Fibroblast of skin of left biceps (primary cell): ENCODE data around the gene FOXO3.
"Not testable (repeated sequence)": the region's sequence is repeated elsewhere in the genome, so short reads cannot be mapped to it uniquely, and the experiment has no call there.

Source experiments
- DNase-seq, 2 experiments: peaks; one replicate each; pipeline ENCODE4 v3.0.0-alpha.2; 2013; ENCODE audit warnings: low read depth in 2 of 2

The FOXO3 gene

DNA sequence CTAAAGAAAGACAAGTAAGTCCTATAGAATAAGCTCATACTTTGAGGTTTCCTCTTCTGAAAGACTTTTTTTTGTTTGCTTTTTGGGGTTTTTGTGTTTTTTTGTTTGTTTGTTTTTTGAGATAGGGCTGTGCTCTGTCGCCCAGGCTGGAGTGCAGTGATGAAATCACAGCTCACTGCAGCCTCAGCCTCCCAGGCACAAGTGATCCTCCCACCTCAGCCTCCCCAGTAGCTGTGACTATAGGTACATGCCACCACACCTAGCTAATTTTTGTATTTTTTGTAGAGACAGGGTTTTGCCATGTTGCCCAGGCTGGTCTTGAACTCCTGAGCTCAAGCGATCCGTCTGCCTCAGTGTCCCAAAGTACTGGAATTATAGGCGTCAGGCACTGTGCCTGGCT, 98.1 kb downstream of the FOXO3 start:
- not testable (repeated sequence) for DNase-seq

DNA sequence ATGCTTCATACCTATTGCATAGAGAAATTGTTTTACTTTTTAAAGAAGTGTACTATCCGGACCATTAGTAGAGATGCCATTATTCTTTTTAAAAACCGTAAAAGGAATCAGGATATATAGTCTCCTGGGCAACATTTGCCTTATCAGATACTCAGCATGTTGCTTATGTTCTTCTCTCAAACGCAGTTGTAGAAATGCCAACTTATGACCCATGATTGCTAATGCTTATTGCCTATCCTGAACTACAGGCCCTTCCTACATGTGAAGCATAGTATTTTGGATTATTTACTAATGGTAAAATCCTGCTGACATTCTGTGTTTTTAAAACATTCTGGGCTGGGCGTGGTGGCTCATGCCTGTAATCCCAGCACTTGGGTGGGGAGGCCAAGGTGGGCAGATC, 99.5 kb downstream of the FOXO3 start:
- no peak for DNase-seq

DNA sequence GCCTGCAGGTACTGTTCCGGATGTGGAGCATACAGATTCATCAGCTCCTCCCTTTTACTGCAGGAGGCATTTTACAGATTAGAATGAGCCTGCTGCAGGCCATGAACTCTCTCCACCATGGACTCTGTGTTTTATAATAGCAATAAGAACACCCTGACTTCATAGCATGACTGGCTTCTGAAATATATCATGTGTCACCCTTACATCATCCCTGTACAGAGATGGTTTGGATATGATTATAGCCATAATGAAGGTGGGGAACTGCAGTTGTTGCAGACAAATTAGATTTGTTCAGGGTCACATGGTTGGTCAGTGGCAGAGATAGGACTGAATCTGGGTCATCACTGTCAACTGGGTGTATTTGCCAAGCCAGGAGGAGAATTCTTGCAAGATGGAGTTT, 100.7 kb downstream of the FOXO3 start:
- DNase-seq: no peak

DNA sequence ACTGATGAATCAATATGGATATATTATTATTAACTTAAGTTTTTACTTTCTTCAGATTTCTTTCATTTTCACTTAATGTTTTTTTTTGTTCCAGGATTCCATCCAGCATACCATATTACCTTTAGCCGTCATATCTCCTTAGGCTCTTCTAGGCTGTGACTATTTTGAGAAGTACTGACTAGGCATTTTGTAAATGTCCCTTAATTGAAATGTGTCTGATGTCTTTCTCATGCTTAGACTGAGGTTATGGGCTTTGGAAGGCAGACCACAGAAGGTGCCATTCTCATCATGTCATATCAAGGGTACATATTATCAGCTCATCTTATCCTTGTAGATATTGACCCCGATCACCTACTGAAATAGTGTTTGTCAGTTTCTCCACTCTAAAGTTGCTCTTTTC, 101.3 kb downstream of the FOXO3 start:
- no peak for DNase-seq

DNA sequence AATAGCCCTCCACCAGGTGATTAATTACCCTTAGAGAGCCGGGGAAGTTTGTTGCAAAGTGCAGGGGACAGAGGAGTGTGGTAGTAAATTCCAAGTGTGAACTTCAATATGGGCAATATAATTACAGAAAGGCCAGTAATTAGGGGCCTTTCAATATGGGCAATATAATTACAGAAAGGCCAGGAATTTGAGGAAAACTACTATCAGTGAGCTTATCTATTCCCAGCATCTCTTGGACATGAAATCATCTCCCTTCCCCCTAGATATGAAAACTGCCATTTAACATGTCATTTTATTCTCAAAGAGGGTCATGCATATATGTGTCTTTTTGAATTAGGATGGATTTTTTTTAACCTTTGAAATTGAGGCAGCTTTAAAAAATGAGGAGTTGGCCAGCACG, 102.0 kb downstream of the FOXO3 start:
- no peak for DNase-seq

DNA sequence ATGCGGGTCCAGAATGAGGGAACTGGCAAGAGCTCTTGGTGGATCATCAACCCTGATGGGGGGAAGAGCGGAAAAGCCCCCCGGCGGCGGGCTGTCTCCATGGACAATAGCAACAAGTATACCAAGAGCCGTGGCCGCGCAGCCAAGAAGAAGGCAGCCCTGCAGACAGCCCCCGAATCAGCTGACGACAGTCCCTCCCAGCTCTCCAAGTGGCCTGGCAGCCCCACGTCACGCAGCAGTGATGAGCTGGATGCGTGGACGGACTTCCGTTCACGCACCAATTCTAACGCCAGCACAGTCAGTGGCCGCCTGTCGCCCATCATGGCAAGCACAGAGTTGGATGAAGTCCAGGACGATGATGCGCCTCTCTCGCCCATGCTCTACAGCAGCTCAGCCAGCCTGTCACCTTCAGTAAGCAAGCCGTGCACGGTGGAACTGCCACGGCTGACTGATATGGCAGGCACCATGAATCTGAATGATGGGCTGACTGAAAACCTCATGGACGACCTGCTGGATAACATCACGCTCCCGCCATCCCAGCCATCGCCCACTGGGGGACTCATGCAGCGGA, 102.9 kb downstream of the FOXO3 start:
- DNase-seq: not testable (repeated sequence)

DNA sequence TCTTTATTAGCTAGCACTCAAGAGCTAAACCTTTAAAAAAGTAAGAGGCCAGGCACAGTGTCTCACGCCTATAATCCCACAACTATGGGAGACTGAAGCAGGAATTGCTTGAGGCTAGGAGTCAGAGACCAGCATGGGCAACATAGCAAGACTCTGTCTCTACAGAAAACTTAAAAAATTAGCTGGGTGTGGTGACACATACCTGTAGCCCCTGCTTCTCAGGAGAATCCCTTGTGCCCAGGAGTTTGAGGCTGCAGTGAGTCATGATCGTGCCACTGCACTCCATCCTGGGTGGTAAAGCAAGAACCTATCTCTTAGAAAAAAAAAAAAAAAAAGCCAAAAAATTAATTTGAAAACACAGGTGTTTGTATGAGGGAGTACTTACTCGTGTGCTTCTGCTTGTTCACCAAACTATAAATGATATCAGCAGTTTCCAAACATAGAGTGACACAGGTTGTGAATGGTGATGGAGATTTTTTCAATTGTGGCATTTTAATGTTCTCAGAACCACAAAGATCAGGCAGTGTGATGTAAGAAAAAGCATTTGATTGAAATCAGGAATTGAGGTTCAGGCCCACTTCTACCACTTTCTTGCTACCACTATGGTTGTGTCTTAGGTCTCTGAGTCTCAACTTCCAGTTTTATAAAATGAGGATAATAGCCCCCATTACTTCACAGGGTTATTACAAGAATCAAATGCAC, 104.9 kb downstream of the FOXO3 start:
- DNase-seq: no peak

DNA sequence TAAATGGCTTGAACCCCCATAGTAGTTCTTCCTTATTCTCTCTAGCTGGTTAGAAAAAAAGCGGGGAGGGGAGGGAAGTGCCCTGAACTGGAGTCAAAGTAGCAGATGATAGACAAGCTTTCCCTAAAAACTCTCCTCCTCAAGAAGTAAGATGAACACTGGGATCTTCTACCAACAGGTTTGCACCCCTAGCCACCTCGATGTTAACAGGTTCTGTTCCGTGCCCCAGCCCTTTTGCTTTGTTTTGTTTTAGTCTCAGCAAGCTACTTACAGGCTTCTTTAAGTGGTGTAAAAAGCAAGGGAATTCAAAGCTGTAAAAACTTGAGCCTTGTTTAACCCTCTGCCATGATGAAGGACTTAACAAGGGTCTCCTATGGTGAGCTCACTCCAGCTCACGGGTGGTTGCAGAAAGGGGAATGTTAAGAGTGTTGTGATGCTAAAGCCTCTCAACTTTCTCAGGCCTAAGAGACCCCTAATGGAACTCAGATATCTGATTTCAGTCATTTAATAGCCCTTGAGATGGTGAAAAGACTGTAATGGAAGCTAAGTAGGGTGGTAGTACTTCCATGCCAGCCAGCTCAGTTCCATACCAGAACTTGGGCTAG, 106.0 kb downstream of the FOXO3 start:
- DNase-seq: no peak

DNA sequence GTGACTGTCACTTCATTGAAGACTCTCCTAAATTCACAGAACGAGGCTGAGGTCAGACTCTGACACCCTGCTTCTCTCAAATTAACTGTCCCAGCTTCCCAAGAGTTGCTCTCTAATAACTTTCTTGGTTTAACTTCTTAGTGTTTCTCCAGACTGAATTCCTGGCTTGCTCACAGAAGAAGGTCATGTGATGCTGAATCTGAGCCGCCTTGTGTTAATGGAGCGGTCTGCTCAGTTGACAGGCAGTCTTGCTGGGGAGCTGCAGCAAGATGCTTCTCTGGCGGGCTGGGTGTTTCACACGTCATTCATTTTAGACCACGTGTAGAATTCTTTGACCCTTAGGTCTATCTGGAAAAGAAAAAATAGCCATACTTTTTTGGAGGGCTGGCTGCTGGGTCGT, 107.3 kb downstream of the FOXO3 start:
- no peak for DNase-seq

DNA sequence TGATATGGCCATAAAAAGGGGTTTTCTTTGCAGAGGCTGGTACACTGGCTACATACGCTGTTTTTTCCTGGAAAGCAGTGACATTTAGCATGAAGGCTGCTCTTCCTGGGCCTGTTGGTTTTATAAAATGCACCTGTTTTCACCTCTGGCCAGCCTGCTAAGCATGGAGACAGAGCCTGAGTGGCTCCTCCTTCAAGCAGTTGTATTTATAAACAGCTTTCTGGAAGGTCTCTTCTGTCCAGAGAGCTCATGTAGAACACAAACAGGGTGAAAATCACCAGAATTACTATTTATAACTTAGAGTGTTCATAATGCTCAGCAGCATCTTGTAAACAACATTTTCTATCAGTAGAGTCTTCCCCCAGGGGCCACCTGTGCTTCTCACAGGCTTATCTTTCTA, 109.0 kb downstream of the FOXO3 start:
- no peak for DNase-seq

DNA sequence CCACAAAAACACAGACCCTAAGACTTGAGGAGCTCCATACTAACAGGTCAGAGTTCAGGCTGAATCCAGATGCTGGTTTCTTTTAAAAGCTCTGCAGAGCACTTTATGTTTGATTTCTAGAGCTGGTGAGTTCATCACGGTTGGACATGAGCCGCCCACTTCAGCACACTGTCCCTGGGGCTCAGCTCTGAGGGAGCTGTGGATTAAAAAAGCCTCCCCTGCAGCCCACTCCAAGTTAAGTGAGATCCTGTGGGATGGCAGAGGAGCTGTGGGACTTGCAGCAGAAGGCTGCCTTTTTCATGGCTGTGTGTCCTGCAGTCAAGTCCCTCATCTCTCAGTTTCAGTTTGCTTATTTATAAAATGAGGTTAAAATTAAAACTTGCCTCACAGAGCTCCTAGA, 110.5 kb downstream of the FOXO3 start:
- no peak for DNase-seq

DNA sequence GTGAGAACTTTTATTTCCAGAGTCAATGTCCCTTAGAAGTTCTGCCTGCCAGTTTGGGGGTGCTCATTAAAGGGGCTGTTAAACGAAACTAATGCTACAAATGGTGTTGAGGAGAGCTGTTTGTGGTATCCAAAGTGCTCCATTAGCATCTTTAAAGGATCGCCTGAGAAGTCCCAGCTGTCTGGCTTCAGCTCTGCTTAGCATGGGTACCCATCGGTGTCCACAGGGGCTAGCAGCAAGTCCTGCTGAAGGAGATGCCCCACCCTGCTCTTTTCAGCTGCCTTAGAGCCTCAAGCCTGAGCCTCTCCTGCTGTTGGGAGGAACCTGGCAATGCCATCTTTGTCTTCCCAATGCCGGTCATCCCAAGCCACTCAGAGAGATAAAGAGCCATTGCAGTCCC, 111.1 kb downstream of the FOXO3 start:
- no peak for DNase-seq

DNA sequence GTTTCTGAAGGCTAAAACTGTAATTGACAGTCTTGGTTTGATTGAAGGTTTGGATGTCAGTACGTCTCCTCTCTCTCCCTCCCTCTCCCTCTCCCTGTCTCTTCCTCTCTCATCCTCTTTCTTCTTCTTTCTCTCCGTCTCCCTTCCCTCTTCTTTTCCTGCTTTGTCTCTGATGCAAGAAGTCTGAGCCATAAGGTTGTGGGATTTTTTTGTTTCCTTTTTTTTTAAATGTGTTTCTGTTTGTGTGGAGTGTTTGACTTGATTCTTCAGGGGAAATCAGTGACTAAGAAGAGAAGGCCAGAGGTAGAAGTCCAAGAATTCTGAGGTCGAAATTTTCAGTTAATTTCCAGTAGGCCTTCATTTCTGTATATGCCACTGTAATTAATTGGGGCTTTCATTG, 111.9 kb downstream of the FOXO3 start:
- no peak for DNase-seq

DNA sequence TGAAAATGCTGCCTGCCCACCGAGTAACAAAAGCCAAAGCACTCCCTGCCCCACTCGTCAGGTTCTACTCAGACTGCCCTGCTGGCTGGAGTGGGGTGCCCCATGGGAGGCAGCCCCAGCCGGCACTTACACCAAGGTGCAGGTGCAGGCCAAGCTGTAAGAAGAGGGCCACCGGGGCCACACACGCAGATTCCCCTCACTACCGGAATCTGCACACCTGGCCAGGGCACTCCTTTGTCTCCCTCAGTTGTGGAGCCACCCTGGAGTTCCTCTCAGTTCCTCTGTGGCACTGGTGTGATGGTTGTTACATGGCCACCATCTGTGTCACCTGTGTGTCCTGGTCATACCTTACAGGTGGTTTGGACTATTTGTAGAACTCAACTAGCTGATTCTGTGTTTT, 112.4 kb downstream of the FOXO3 start:
- no peak for DNase-seq

DNA sequence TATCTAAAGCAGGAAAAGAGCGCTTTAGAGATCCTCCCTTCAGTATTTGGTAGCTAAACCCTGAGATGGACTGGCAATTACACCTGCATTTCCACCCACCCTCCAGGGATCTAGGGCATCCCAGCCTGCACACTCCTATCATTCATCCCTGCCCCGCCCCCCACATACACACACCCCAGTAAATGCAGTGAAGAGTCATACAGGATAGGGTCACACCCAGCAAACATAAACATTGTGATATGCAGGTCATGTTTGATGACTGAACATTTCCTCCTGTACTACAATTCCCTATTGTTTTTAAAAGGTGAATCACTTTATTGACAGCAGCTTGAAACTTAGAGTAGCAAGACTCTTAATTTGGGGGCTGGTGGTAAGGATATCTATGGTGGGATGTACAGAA, 112.9 kb downstream of the FOXO3 start:
- no peak for DNase-seq

DNA sequence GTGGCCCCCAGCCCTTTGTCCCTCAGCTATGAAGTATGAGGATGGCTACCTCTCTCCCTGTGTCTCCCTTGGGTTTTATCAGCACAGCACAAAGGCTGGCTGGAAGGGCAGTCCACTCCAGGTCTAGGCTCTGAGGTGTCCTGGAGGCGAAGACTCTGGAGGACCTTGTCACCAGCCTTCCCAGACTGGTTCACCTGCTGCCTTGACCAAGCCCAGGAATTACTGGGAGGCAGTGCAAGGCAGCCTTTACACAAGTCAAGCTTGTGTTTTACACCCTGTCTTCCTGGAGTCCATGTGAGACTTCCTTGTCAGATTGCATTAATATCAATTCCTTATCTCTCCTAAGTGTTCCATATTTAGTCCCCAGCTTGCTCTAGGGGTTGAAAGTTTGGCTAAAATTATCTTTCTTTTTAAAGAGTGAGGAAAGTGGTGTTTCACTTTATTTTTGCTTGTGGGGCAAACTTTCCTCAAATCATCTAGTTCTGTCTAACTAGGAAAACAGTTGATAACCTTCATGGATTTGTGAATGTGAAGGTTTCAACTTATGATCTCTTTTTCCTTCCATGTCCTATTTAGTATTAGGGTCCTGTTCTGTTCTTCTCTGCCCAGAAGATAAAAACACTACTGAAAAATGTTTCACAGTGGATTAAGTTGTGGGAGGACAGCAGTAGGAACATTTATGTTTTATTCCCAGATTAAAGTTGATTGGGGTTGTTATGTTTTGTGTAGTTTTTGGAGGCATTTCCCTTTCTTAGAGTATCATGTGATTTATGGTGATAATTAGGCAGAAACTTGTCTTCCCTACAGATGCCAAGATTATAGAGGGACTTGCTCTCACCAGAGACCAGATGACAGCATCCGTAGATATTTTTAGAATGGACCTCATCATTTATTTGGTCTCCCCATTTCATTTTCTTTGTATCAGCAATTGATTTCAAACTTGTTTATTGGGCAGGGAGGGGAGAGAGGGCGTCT, 114.8 kb downstream of the FOXO3 start:
- DNase-seq: no peak

DNA sequence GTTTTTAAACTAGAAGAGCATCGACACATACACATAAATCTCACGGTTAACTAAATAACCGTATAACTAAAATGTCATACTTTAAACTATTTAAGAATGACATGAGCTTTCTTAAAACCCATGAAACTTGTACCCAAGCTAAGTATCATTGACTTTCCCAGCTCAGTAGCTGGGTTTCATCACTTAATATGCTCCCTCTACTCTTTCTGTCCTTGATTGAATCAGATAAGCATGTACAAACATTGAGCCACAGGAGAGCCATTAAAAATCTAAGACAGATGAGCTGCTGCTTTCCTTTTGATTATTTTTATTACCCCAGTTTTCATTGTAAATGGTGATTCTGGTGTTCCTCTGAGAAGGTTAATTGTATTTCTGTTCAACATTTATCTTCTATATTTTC, 115.8 kb downstream of the FOXO3 start:
- DNase-seq: no peak

DNA sequence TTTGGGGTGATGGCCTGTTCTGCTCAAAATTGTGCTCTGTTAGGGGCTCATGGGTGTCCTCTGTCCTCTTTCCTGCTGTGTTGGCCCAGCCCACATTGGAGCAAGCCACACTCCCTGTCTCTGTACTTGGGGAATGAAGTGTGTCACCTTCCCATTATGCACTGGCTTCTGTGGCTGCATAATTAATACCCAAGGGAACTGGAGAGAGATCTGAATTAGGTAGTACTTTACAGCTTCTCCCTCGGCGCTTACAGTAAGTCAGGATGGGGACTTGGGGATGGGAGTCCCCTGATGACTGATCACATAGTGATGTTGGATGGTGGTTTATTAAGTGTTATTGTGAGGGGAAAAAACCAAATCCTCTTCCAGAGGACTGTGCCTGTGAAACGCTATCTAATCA, 116.6 kb downstream of the FOXO3 start:
- DNase-seq: no peak

DNA sequence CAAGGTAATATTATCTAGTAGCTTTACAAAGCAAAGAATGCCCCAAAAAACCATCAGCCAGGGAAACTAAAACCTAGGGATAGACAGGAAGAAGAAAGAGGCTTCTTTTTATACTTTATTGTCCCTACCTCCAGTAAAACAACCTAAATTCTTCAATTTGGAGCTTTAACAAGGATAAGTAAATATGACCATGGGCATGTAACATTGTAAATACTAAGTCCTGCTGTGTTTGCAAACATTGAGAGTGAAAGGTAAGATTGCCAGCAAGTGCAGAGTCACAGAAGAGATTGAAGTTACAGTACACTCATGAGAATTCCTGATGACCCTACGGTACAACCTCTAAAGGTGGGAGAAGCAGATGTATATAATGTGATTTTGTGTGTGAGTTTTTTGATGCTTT, 117.2 kb downstream of the FOXO3 start:
- no peak for DNase-seq

DNA sequence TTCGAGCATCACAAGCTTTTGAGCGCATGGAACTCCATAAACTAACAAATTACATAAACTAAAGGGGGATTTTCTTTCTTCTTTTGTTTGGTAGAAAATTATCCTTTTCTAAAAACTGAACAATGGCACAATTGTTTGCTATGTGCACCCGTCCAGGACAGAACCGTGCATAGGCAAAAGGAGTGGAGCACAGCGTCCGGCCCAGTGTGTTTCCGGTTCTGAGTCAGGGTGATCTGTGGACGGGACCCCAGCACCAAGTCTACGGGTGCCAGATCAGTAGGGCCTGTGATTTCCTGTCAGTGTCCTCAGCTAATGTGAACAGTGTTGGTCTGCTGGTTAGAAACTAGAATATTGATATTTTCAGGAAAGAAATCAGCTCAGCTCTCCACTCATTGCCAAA, 119.6 kb downstream of the FOXO3 start:
- DNase-seq: not testable (repeated sequence)

DNA sequence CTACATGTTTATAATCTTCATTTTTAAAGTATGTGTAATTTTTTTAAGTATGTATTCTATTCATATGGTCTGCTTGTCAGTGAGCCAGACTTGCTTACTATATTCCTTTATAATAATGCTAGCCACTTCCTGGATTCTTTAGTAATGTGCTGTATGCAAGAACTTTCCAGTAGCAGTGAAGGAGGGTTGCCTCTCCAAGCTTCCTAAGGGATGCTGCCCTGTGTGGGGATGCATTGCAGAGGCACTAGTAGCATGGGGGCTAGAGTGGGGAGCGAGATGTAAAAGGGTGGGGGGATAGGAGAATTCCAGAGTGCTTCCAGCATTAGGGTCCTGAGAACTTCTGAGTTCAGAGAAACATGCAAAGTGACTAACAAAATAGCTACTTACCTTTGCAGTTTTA, 121.0 kb downstream of the FOXO3 start:
- not testable (repeated sequence) for DNase-seq

DNA sequence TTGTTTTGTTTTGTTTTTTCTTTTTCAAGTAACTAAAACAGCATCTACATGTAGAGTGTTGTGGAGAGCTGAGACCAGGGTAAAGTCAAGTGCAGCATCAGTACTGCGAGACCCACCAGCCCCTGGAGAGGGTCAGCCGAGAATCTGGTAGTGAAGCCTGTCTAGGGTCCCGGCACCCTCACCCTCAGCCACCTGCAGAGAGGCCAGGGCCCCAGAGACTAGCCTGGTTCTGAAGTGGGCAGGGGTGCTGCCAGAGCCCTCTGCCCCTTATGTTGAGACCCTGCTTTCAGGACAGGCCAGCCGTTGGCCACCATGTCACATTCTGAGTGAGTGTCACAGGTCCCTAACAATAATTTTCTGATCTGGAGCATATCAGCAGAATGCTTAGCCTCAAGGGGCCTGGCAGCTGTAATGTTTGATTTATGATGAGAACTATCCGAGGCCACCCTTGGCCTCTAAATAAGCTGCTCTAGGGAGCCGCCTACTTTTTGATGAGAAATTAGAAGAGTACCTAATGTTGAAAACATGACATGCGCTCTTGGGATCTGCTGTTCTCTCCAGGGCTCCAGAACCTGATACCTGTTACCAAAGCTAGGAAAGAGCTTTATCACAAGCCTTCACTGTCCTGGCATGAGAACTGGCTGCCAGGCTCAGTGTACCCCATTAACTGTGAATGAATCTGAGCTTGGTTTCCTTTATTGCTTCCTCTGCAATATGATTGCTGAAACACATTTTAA, 121.8 kb downstream of the FOXO3 start:
- not testable (repeated sequence) for DNase-seq
